ENCODE measurements around the gene SNX1. TPM values are rescaled to one million over a fixed set of nuclear protein-coding genes. Genes with fewer than 3 reads are reported as not detected.

The SNX1 gene
- total and polyA plus RNA-seq, 2 of the 13 experiments (the other 11 are each of a cell fraction or from before 2014, with no cell fraction given), result 29.3 to 60.1 TPM

GRCh38 chr15:64095795-64096667, at the start of gene SNX1 (continued):
- TF ChIP-seq ZHX2 (IDR thresholded peaks at IDR 0.05; ENCODE audit: low read depth), result peak; percentile 90
- no peak for TF ChIP-seq ZHX2 (CRISPR knock-in tag; IDR thresholded peaks at IDR 0.05; ENCODE audit: borderline replicate concordance)
- peak; percentile 31; the same call in 1 of the 2 replicates for TF ChIP-seq RARA (CRISPR knock-in tag; IDR thresholded peaks at IDR 0.05)
- TF ChIP-seq GMEB1 (CRISPR knock-in tag; IDR thresholded peaks at IDR 0.05; ENCODE audit: borderline replicate concordance), result peak; percentile 62
- TF ChIP-seq TFDP1 (CRISPR knock-in tag; IDR thresholded peaks at IDR 0.05; ENCODE audit: borderline replicate concordance), result peak; percentile 51; the same call in 1 of the 2 replicates
- peak; percentile 79; the same call in 1 of the 2 replicates for TF ChIP-seq ZNF563 (CRISPR knock-in tag; IDR thresholded peaks at IDR 0.05)
- peak; percentile 20; the same call in 1 of the 2 replicates for TF ChIP-seq HNF4A (CRISPR knock-in tag; IDR thresholded peaks at IDR 0.05)
- no peak for TF ChIP-seq SMARCE1 (IDR thresholded peaks at IDR 0.05; ENCODE audit: borderline replicate concordance)
- TF ChIP-seq ZBTB40 (IDR thresholded peaks at IDR 0.05), result peak; percentile 100
- peak; percentile 100 for TF ChIP-seq ZBTB40 (CRISPR knock-in tag; IDR thresholded peaks at IDR 0.05)

Data from HepG2 (cell line).